Fibroblast of skin of scalp (primary cell): ENCODE data around the gene HRH1.
A peak's percentile ranks its signal among the peaks of the same experiment; 100 is the strongest.

Experiments
- DNase-seq: peaks from one replicate; pipeline ENCODE4 v3.0.0-alpha.2; 2013

The HRH1 gene

DNA sequence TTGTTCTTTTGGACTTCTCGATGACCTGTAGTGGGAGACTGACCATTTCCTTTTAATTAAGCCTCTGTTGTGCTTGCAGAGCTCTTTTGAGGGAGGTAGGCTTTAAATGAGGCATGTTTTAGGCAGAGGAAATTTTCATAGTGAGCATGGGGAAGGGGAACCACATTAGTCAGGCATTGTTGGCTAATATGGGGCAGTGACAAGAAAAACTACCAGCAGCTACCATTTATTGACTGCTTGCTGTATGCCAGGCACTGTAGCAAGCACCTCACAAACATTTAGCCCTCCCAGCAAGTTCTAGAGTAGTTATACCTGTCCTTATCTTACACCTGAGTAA, 128.8 kb downstream of the HRH1 start:
- DNase-seq, result no peak

DNA sequence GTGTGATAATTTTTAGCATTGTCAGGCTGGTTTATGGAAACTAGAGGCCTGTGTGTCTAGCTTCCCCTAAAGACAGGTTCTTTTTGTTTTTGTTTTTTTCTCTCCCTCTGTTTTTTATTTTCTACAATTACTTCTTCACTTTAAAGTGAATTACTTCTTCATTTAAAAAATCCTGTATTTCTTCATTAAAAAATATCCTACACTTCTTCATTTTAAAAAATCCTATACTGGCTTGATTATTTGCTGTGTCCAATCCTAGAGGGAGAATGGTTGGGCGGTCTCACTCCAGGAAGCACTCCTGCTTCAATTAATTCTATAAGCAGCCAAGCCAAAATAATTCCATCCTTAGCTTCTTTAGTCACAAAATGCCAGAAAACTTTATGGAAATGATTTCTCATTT, 129.7 kb downstream of the HRH1 start:
- no peak for DNase-seq

DNA sequence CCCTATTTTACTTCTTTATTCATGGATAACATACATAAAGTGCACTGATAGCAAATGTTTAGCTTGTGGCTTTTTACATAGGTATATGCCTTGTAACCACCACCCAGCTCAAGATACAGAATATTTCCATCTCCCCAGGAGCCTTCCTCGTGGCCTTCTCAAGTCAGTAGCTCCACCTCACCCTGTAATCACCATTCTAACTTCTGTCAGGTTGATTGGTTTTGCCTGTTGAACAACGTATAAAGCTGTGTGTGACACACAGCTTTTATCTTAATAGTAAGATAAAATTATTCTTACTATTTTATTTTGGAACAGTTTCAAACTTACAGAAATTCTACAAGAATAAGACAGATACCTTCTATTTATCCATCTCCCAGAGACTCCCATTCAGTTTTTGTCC, 131.2 kb downstream of the HRH1 start:
- no peak for DNase-seq

DNA sequence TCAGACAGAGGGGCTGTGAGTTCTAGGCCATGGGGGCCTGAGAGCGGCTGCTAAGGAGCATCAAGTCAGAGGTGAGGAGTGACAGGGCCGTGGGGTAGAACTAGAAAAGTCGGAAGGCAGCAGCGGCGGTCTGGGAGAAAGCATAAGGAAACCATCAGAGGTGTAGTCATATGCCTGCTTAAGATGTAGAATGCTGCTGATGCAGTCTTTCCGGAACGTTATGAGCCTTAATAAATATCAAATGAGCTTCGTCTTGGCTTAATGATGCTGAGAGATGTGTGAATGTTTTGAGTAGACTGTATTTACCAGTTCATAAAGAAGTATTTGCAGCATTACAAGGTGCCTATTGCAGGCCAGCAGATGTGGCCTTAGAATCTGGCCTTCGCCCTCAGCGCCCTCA, 133.1 kb downstream of the HRH1 start:
- no peak for DNase-seq

DNA sequence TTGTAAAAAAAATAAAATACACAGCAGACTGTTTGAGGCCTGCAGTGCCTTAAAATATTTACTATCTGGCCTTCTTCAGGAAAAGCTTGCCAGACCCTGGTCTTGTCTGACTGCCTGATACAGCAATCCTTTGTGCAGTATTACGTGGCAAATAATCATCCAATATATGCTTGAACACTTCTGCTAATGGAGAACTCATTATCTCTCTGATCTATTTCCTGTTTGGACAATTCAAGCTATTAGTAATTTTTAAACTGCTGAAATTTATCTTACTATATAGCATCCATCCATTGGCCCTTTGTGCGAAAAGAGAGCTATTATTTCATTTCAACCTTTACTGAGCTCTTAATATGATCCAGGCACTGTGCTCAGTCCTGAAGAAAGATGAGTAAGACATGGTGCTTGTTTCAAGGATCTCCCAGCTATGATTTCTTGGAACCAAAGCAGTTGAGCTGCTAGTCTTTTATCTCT, 133.8 kb downstream of the HRH1 start:
- DNase-seq, result peak; percentile 36

DNA sequence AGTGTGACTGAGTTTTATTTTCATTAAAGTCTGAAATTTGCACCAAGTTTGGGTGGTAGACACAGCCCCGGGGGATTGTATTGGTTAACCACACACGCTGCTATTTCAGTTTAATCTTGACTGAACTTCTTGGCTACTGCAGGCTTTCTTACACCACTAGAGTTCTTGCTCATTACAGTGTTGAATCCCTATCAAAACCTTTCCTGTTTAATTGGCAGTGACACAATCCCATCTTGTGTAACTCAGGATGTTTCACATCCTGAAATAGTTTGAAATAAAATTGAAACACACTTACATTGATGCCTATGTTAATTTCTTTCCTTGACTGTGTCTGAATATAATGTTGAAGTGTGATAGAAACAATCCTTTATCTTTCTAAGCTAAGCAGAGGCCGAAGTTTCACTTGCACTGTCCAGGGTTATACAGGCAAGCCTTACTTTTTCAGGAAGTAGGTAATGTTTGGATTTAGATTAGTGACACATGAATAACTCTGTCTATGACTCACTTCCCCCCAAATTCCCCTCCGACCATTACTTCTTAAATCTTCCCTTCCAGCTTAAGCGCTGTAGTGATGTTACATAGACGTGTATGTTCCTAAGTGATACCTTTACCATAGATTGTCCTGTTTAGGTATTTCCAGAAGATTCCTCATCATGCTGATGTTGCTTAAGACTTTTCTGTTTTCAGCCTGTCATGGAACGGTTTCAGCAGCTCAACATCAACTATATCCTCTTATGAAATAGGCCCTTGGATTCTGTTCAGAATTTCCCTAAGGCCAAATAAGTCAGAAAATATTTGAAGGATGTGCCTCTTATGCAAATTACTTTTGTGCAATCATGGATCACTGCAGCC, 134.7 kb downstream of the HRH1 start:
- DNase-seq, result peak; percentile 90

DNA sequence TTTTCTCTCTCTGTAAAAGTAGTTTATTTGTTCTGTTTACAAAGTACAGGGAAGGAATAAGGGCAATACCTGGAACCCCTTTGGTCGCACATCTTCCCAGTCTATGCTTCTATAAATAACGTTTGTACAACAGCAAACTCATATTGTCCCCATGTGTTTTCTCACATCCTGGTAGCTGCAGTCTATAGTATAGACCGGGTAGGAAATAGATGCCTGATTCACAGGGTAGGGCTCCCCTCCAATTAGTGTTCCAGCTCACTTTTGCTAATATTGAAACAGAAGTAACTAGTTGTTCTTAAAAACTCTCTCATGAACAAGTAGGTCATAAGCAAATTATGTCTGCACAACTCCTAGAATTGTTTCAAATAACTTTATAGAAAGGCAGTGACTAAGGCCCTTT, 135.6 kb downstream of the HRH1 start:
- no peak for DNase-seq

DNA sequence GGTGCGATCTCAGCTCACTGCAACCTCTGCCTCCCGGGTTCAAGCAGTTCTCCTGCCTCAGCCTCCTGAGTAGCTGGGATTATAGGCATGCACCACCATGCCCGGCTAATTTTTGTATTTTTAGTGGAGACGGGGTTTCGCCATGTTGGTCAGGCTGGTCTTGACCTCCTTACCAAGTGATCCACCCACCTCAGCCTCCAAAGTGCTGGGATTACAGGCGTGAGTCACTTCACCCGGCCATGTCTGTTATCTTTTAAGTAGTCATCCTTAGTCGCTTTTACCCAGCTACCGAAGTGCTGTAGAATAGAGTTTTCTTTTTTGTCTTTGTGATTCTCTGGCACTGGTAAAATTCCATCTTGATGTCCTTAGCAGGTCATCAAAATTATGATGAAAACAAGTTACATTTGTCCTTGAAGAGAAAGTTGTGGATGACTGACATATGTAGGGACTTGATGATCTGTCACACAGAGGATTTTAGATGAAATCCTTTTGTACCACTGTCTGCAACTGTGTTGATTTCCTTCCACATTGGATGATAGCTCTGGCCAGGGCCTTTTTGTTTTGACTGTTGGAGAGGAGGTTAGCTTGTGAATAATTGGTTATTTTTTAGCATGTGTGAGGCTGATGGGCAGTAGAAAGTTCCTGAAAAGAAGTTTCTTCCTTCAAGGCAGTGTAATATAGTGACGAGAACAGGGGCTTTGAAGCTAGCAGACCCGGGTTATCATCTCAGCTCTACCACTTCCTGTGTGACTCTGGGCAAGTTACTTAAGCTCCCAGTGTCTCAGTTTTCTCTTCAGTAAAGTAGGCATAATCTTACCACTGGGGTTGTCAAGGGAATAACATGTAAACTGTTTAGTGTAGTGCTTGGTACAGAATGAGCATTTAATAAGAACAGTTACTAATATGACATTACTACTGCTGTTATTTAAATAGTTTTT, 136.7 kb downstream of the HRH1 start:
- DNase-seq, result peak; percentile 37

DNA sequence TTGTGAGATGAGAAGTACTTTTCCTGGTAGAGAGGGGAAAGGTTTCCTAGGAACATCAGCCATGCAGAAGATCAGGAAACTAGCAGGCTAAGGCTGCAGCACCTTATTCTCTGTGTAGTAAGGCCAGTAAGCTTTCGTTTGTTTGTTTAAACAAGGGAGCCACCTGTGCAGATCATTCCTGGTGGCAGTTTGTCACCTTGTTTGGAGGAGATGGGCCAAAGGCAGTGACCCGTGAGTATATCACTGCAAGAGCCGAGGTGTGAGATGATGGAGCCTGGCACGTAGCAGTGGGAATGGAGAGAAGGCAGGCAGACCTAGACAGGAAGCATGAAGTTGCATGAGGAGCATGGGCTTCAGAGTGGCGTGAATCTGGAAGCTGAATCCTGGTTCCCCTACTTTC, 137.5 kb downstream of the HRH1 start:
- no peak for DNase-seq

DNA sequence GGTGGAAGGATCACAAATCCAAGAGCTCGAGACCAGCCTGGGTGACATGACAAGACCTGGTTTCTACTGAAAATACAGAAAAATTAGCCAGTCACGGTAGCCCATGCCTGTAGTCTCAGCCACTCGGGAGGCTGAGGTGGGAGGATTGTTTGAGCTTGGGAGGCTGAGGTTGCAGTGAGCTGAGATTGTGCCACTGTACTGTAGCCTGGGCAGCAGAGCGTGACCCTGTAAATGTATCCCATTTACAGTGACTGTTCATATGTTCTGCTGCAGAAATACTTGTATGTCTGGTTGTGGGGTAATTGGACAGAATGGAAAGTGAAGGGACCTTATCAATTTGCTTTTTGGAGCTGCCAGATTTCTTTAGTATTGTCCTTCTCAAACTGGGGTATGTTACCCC, 142.8 kb downstream of the HRH1 start:
- DNase-seq, result no peak

DNA sequence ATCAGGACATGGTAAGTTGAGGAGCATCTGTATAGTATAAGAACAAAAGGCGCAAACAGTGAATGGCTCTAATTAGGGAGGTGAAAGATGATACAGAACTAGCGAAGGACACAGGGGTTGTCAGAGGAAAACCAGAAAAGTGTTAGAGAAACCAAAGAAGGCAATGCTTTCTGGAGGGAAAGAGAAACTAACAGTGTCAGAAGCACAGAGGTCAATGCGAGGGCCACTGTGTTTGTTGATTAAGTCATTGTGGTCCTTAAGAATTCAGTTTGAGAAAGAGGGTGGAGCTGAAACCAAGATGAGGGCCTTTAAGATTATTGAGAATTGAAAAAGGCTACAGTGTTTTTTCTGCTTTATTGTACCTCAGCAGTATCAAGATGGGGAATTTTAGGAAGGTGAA, 146.7 kb downstream of the HRH1 start:
- DNase-seq, result no peak

DNA sequence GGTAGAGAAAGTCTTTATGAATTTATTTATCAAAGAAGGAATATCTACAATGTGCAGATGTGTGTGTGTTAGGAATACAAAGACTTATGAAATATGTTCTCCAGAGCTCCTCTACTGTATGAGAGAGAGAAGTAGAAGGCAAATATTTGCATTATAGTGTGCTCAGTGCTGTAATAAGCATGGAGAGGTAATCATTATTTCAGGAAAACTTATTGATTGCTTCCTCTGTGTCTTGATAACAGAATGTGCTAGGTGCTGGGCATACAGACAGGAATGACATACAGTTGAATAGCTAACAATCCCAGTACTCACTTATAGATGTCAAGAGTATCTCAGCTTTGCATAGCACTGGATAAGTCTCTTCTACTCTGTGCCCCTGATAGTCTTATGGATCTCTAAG, 148.2 kb downstream of the HRH1 start:
- DNase-seq, result no peak

DNA sequence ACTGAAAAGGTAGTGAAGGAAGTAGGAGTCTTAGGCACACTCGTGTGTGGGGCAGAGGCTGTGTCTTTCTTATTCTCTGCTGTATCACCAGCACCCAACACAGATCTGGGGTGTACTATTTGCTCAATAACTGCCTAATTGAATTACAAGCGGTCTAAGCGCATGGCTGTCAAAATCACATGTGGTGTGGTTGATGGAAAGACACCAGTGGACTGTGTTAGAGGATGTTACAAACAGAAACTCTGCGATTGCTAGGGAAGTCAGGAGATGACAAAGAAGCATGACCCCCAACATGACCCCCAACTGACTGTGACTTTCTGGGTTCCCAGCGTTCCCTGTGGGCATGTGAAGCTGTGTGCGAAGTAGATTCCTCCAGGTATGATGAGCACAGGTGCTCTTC, 149.9 kb downstream of the HRH1 start:
- no peak for DNase-seq

DNA sequence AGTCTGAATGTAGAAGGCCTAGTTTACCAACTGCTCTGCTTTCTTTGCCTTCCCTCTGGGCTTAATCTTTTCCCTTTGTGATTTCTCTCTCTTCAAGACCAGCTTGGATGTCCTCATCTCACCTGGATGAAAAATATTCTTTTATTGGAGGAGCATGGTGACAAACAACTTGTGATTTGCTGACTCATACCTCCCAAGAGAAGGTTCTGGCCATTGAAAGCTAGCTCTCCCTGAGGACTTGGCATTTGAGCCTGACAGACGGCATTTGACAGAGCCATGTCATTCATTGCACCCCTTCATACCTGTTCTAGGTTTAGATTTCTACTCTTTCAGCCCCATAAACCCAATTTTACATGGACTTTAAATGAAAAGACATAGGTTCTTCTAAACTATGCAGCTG, 151.2 kb downstream of the HRH1 start:
- no peak for DNase-seq

DNA sequence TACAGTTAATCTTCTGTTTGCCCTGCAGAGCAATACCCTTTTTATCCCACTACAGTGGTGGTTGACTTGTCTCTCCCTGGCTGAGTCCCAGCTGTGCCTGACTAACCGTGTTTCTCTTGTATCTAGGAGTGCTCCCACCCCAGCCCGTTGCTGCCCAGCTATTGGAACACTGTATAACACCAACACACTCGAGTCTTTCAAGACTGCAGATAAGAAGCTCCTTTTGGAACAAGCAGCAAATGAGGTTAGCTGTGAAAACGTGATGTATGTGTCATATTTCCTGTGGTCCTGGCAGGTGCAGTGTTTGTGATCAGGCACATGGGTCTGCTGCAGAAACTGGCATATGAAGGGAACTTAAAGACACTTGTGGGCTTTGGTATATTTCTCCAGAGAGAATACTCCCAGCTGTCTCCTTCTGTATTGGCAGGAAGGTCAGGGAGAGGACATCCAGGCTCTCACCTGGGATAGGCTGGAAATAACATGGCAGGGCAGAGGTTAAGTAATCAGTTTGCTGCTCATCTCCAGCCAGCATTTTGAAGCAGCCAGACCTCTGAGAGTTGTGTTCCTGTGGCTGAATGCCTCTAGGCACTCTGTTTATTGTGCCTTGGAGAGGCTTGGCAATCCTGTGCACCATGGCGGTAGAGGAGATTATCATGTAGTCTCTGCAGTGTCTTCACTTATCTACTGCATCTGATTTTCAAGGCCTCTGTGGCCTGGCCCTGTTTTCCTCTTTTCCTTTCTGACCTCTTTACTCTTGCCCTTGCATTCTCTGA, 152.7 kb downstream of the HRH1 start:
- no peak for DNase-seq

DNA sequence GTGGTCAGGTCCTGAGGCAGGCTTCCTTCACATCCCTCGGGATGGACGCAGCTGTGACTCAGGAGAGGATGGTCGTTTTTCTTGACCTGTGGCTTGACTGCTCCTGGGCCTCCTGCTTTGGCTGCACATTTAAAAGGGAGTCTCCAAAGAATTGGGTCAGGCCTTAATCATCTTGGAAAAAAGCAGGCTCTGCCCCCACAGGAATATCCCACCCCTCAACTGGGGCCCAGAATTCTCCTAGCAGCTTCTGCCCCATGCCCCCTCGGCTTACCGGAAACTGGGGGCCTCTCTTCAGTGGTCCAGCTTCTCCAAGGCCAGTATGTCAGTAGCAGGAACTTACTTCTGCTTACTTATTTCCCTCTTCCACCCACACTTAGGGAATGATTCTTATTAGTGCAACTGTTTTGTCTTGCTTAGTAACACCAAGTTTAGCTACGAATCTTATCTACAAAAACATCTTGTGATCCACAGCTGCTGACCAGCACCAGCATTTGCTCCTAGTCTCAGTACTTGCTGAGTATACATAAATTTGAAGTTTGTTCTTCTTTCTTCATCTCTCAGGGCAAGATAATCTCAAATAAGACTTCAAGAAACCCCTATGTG, 153.6 kb downstream of the HRH1 start:
- DNase-seq, result no peak

DNA sequence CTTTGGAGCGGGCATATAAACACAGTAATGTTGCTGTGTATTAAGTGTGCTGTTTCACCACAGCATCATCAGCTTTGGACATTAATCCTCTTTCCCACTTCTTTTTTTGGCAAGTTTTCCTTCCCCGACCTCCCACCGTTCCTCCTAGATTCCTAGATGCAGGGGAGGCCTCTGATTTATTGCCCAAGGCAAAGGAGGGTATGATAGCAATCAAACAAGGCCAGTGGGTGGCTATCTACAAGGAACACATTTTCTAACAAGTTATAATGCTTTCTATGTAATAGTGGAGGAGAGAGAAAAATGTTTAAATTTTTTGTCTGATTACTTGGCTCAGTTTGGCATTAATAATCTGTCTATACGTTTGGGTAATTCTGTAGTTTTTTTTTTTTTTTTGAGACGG, 156.0 kb downstream of the HRH1 start:
- DNase-seq, result no peak

DNA sequence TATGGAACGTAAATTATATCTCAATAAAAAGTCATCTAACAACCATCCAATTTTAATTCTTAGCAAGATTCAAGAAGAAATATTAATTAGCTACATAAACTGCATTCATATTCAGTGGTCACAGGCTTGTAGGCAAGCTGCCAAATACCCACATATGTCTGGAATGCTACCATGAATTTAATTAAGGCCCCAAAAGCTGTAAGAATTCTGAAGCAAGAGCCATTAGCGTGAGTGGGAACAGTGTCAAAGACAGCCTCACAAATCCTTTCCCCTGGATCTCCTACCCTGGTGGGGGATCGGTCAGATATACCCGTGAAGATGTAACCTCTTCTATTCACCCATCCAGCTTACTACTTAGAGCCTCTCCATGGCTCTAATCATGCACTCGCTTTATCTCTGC, 157.9 kb downstream of the HRH1 start:
- DNase-seq, result peak; percentile 63
